RCC 7860 (cell line): ENCODE data around the gene BTBD19.
A peak's percentile ranks its signal among the peaks of the same experiment; 100 is the strongest.
"Not testable (repeated sequence)": the region's sequence is repeated elsewhere in the genome, so short reads cannot be mapped to it uniquely, and the experiment has no call there.

Experiments
- DNase-seq: peaks from one replicate; pipeline ENCODE4 v3.0.0-alpha.2; 2015; ENCODE audit warnings: low spot score
- FAIRE-seq: peaks from 2 replicates; lab custom pipeline; 2012; peaks lifted over from hg19 to GRCh38; lab: Jason Lieb, UNC

Gene BTBD19

DNA sequence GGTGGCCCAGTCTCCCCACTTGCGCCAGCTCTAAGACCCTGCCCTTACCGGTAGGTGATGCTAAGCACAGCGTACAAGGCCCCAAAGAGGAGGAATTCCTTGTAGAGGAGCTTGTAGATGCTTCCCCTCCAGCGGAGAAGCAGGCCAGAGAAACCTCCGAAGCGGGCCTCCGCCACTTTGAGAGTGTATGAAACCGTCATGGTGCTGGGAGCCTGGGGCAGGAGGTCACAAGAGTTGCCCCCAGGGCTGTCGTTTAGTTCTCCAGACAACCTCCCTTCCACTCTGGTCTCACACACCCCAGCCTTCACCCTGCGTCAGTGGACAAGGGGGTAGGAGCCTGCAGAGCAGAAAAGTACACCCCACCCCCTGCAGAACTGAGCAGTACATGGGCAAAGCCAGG lies 20.8 kb upstream of the BTBD19 start:
- no peak for FAIRE-seq
- DNase-seq: no peak

- DNase-seq (no peak), FAIRE-seq (no peak)
Measured at GRCh38 chr1:44788120-44788860, 20.0 kb upstream of the BTBD19 start, which contains the start of gene BEST4. Gene BEST4, minus strand, starts transcription at chr1:44788170. Its CDS starts 465 bp downstream, at chr1:44787705.

GRCh38 chr1:44790968-44791801 lies 17.1 kb upstream of the BTBD19 start:
- DNase-seq (no peak), FAIRE-seq (no peak)

GRCh38 chr1:44792736-44793502 lies 15.4 kb upstream of the BTBD19 start:
- no peak for FAIRE-seq
- no peak for DNase-seq

- DNase-seq, FAIRE-seq: not testable (repeated sequence)
Measured at GRCh38 chr1:44797886-44798285, 10.4 kb upstream of the BTBD19 start.

DNA sequence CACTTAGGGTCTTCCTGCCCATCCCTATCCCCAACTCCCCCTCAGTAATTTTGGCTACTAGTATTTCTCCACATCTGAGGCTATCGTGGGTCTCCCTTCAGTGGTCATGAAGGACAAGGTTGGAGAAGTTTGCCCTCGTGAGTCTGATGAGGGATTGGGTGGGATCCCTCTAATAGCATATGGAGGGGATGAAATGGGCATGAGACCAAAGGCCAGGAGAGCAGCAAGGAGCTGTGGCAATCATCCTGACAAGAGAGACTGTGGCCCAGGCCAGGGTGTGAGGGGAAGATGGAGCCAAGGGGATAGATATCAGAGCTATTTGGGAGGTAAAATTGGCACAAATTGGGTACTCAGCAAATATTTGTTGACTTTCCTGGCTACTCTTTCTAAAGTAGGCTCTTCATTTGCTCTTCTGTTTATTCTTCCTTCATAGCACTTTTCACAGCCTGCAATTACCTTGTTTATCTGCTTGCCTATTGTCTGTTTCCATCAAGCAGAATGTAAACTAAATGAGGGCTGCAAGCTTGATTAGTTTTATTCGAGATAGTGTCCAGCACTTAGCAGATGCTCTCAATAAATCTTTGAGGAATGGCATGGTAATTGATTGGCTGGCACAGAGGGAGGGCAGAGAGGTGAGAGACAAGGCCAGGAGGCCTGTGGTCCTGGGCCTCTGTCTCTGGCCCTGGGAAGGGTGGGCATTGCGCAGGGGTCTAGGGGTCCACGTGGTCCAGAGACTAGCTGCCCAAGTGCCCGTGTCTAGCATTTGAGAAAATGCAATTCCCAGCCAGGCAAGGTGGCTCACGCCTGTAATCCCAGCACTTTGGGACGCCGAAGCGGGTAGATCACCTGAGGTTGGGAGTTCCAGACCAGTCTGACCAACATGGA lies 9.6 kb upstream of the BTBD19 start:
- FAIRE-seq (no peak), DNase-seq (no peak)

DNA sequence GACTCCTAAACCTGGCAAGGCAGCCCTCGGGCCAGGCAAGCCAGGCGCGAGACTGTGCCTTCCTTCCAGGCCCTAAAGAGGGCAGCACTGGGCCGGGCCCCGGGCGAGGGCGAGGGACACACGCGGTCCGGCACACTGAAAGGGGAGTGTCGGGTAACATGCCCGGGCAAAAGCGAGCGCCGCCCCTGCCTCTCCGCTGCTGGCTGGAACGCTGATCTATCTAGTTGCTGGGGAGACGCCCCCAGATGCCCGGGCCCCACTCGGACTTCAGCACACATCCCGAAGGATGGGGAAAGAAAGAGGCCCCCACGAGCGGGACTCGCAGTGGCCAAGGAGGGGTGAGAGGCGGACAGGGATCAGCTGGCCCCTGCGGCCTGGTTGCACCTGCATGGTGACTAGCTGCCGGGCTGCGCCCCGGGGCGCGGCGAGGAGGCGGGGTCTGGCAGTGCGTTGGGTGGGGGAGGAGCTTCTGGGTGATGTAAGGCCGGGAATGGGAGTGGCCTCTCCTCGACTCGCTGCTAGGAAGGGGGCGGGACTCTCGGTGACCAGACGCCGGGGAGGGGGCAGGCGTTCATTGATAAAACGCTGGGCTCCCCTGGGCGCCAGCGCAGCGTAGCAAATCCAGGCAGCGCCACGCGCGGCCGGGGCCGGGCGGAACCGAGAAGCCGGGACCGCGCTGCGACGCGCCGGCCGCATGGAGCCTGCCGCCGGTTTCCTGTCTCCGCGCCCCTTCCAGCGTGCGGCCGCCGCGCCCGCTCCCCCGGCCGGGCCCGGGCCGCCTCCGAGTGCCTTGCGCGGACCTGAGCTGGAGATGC lies 8.3 kb upstream of the BTBD19 start, which contains the start of gene PLK3:
Gene PLK3, plus strand, starts transcription at position 608 of the 815 bp plus-strand sequence. Its CDS starts 87 bp downstream, at position 695.
- peak; percentile 81 for FAIRE-seq

GRCh38 chr1:44801491-44802305 lies 6.6 kb upstream of the BTBD19 start:
- FAIRE-seq (no peak), DNase-seq (no peak)

More for the DNA sequence above, 8.3 kb upstream of the BTBD19 start, which contains the start of gene PLK3:
- DNase-seq: peak; percentile 94

DNA sequence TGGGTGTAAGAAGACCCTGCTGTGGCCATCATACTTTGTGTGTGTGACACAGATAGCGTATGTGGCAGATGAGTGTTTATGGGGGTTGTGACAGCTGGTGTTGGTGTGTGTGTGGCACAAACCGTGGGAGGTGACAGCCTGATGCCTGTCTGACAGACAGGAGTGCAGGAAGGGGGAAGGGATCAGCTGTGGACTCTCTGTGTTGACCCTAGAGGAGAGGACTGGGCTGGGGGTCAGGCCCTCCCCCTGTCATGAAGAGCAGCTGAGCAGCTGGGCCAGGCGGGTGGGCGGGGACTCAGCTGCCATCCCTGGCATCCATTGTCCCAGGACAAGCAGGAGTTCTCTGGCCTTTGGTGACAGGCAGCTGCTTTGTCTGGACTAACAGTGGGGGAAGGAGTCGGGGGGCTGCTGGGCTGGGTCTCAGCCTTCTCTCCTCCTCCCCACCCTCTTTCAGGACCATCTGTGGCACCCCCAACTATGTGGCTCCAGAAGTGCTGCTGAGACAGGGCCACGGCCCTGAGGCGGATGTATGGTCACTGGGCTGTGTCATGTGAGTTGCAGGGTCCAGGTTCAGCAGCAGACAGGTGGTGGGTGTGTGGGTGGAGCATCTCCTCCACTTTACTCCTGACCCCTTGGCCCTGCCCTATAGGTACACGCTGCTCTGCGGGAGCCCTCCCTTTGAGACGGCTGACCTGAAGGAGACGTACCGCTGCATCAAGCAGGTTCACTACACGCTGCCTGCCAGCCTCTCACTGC lies 5.8 kb upstream of the BTBD19 start:
- DNase-seq (no peak), FAIRE-seq (no peak)

- no peak for DNase-seq
- FAIRE-seq: no peak
Measured at GRCh38 chr1:44803062-44803311, 5.3 kb upstream of the BTBD19 start.

DNA sequence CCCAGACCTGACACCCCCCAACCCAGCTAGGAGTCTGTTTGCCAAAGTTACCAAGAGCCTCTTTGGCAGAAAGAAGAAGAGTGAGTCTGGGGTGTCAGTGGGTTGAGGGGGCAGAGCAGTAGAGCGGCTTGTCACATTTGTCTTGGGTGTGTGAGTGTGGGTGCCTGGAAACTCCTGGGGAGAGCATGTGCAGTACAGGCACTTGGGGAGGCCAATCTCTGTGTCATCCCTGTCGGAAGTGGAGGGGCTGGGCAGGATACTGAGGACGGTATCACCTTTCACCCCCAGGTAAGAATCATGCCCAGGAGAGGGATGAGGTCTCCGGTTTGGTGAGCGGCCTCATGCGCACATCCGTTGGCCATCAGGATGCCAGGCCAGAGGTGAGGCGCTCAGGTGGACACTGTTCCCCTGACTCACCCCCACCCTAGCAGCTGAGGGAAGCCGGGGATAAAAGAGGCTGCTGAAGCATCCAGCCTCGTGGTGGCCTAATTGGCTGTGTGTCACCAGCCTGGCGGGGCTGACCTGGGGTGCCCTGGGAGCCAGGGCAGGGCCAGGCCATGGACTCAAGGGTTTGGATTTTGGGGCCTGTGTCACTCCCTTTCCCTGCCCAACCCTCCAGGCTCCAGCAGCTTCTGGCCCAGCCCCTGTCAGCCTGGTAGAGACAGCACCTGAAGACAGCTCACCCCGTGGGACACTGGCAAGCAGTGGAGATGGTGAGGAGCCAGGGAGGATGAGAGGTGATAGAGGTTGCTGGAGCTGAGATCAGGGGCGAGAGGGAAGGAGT lies 4.8 kb upstream of the BTBD19 start:
- DNase-seq: no peak

GRCh38 chr1:44805311-44806024 lies 2.9 kb upstream of the BTBD19 start:
- DNase-seq: no peak
- FAIRE-seq: no peak

More for the DNA sequence above, 4.8 kb upstream of the BTBD19 start:
- no peak for FAIRE-seq

DNA sequence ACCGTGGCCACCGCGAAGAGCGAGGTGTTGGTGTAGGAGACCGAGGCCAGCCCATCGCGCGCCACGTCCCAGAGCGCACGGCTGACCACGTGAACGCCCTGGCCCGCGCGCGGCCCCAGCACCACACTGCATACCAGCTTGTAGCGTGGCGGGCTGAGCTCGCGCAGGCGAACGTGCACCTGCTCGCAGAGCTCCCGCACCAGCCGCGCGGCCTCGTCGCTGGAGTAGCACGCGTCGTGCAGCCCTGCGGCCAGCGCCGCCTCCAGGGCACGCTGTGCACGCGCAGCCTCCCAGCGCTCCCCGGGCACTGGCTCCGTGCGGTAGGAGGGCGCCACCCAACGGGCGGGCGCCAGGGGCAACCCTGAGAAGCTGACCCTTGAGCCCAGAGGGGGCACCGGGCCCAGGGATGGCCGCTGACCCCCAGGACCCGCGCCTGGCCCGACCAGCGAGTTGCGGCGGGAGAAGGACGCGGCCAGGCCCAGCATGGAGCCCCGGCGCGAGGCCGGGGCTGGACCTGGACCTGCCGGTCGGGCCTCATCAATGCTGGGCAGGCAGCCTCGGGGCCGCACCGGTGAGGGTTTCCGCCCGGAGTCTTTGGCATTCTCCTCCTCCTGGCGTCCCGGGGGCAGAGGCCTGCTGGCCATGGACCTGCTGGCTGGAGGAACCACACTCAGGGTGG lies 2.2 kb upstream of the BTBD19 start:
- DNase-seq: no peak
- no peak for FAIRE-seq

DNA sequence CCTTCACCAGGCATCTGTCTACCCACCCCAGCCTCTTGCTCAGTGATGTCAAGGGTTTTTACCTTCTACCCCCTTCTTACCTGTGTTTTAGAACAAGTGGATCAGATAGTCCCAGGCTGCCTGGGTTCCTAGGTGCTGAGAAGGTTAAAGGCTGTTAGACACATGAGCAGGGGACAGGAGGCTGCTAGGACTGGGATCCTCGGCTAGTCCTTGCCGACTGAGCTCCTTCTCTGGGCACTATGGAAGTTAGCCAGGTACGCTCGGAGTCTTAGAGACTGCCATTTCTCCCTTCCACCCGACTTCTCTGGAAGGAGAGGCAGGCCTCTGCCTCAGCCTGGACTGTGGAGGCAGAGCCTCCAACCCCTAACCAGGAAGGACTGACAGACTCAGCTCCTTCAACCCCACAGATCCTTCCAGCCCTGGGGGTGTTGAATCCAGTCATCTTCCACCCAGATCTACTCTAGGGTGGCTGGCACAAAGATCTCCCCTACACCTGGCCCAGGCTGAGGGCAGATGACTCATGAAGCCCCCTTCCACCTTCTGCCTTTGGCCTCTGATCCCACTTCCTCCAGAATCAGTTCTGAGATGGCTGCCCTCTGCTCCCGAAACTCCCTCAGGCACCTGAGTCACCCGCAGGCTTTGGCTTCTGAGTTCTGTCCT lies 1.5 kb upstream of the BTBD19 start, which contains the start of gene DYNLT4:
Gene DYNLT4, minus strand, starts transcription at position 648 of the 660 bp plus-strand sequence. CDS start 683 bp downstream, outside the sequence.
- no peak for DNase-seq
- no peak for FAIRE-seq

DNA sequence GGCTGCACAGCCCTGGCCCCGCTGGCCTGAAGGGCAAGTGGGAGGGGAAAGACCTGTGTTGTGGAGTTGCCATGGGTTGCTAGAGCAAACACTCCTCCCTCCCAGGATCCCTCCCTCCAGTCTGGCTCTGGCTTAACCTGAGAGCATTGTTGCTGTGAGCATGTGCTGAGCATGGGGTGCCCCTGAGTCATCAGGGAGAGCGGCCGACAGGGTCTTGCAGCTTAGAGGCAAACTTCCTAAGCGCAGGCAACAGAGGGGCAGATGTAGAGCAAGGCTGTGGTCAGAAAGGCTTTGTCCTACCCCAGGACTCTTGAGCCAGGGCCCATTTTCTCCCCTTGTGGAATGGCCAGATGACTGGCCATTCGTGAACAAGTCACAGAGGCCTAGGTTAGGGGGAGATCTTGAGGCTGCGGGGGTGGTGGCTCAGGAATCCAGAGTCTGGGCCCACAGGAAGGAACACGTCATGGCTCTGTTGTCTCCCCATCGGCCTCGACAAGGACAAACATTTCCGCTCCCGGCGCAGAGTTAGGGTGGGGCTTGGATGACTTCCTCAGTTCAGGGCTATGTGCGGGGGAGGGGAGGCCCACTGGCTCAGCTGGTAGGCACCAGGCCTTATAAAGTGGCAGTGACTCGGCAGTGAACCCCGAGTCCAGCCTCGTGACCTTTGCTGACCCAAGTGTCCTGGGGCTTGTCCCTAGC lies 810 bp upstream of the BTBD19 start:
- FAIRE-seq (peak; percentile 96), DNase-seq (peak; percentile 100)
